GM11168 (cell line): ENCODE results near the gene POTEB.
"Not testable (repeated sequence)": the region's sequence is repeated elsewhere in the genome, so short reads cannot be mapped to it uniquely, and the experiment has no call there.

Experiments
- in situ Hi-C: fragments of 300-500 bp; cut with MboI; formaldehyde crosslinking; loops from one replicate; pipeline ENCODE4 v1.12.0; 2022; ENCODE audit warnings: low sequenced_read_pairs; ENCODE audit not compliant: unreplicated experiment

The POTEB gene

GRCh38 chr15:21877635-21878034 is at the start of gene POTEB:
Gene POTEB, minus strand, starts transcription at chr15:21877735. Its CDS starts 489 bp downstream, at chr15:21877246.
- in situ Hi-C loops: not testable (repeated sequence)

- in situ Hi-C loops: not testable (repeated sequence)
Observed at GRCh38 chr15:21890955-21891354, 13.4 kb upstream of the POTEB start.

GRCh38 chr15:21889542-21889941 is 12.0 kb upstream of the POTEB start:
- in situ Hi-C loops: not testable (repeated sequence)

GRCh38 chr15:21838831-21839230 is 38.7 kb downstream of the POTEB start:
- in situ Hi-C loops: not testable (repeated sequence)
